Stomach (tissue), 9 donors: ENCODE data around the gene PI16. TPM values are rescaled to one million over a fixed set of nuclear protein-coding genes. Genes with fewer than 3 reads are reported as not detected.
A peak's percentile ranks its signal among the peaks of the same experiment; 100 is the strongest.

Source experiments
- DNase-seq, 2 donors: peaks; one replicate each; pipeline versions ENCODE4 v3.0.0 to v3.0.0-alpha.2; 2013 to 2019
- H3K27ac ChIP-seq, 5 donors: fragments of 200-600 bp in 4 of 5; sonication (generic) in 4 of 5; one replicate each; pipeline ENCODE4 v1.5.1; 2013 to 2019; ENCODE audit warnings: mild to moderate bottlenecking in 1 of 5, moderate library complexity in 1 of 5
- H3K27me3 ChIP-seq, 3 donors: fragments of 200-600 bp; sonication (generic); one replicate each; pipeline ENCODE4 v1.5.1; 2017 to 2019; ENCODE audit warnings: mixed run types in 1 of 3
- H3K36me3 ChIP-seq, 4 donors: fragments of 200-600 bp; sonication (generic); 1 replicate in 3 of 4; 2 replicates in 1 of 4; pipeline ENCODE4 v1.5.1; 2016 to 2019
- H3K4me1 ChIP-seq, 4 donors: fragments of 200-600 bp; sonication (generic); one replicate each; pipeline ENCODE4 v1.5.1; 2016 to 2019
- H3K4me3 ChIP-seq, 4 donors: fragments of 200-600 bp; sonication (generic) in 3 of 4; one replicate each; pipeline ENCODE4 v1.5.1; 2016 to 2019; ENCODE audit warnings: mild to moderate bottlenecking in 1 of 4
- H3K9me3 ChIP-seq, 4 donors: fragments of 200-600 bp; sonication (generic); one replicate each; pipeline ENCODE4 v1.5.1; 2016 to 2019
- CTCF ChIP-seq, 7 experiments: fragments of 450-650 bp in 4 of 7; fragments of 200-600 bp in 3 of 7; sonication (generic) in 3 of 7; IDR thresholded peaks; one replicate each; pipeline ENCODE4 v1.5.1; 2016 to 2019; ENCODE audit warnings: antibody characterized with exemption in 7 of 7, control low read depth in 2 of 7, mild to moderate bottlenecking in 1 of 7
- EP300 ChIP-seq: sonication (generic); formaldehyde crosslinking; IDR thresholded peaks from one replicate; pipeline ENCODE4 v1.6.1; 2017; ENCODE audit warnings: antibody characterized with exemption
- POLR2A ChIP-seq, 4 donors: fragments of 450-650 bp; IDR thresholded peaks; one replicate each; pipeline ENCODE4 v1.6.1; 2016; ENCODE audit warnings: antibody characterized with exemption in 4 of 4, control low read depth in 2 of 4, mild to moderate bottlenecking in 1 of 4, moderate library complexity in 1 of 4
- POLR2AphosphoS5 ChIP-seq, 3 donors: sonication (generic); formaldehyde crosslinking; IDR thresholded peaks; one replicate each; pipeline ENCODE4 v1.6.1; 2016; ENCODE audit warnings: antibody characterized with exemption in 3 of 3
- WGBS, 5 donors: extraction: QIAGEN DNeasy Blood & Tissue Kit in 3 of 5; methylation state at CpG; one replicate each; pipeline versions ENCODE4 v1.1.5 to v1.1.7; 2013 to 2018; 5-methylcytosine and 5-hydroxymethylcytosine counted together
- intact Hi-C: fragments of 100-400 bp; cut with DNase I; formaldehyde crosslinking; loops from one replicate; pipeline ENCODE4 v1.15.1; 2023; ENCODE audit warnings: low total_unique reads
- polyA plus RNA-seq, 3 donors: library from polyadenylated mRNA; stranded (reverse); fragments of 200-250 nt; gene quantifications; one replicate each; pipeline ENCODE4 v1.2.3, GENCODE V29; 2013
- total RNA-seq, 5 donors: library from RNA; depleted of rRNA; stranded (reverse); fragments of >200 nt; gene quantifications; one replicate each; pipeline versions ENCODE4 v1.1.0 to v1.2.3, GENCODE V29; 2014 to 2016
- donor health status: healthy with polysubstance abuse.
- donor health status: Bipolar disorder and iron deficiency.
- donor health status: healthy.

The PI16 gene
- total and polyA plus RNA-seq, 8 donors, result 1.2 to 21.3 (median 3.0) TPM; not detected in 2

- TF ChIP-seq POLR2AphosphoS5 (IDR thresholded peaks at IDR 0.05) (peak in 1 of 3 donors; percentile 5), POLR2A (IDR thresholded peaks at IDR 0.05) (no peak)
- intact Hi-C loops, result no loop called here
- Histone ChIP-seq H3K4me1 (peaks cover 38 to 61% (median 47%) of the 10 kb centered on the region in 4 donors), H3K9me3 (no peaks in the 10 kb centered on the region), H3K27me3 (no peaks in the 10 kb centered on the region), H3K27ac (peak overlapping the region; percentile 8 to 70 (median 32)), H3K36me3 (peaks cover 4 to 60% (median 51%) of the 10 kb centered on the region in 4 donors), H3K4me3 (no peak overlapping the region)
- WGBS, 5 donors, result 17 to 36% (median 31%) methylated on average over 5 of the region's 5 CpGs
- DNase-seq, result peak; percentile 84 to 90
These were observed 46.8 kb upstream of the PI16 start for GRCh38 chr6:36907781-36908180.

- H3K27ac ChIP-seq, result peak overlapping the region in 1 of 5 donors; percentile 31
These were observed 45.8 kb upstream of the PI16 start for GRCh38 chr6:36908747-36909146.

GRCh38 chr6:36912030-36912454 lies 42.5 kb upstream of the PI16 start:
- H3K4me3 ChIP-seq, result no peak overlapping the region
- no peaks in the 10 kb centered on the region for H3K27me3 ChIP-seq
- TF ChIP-seq EP300, result no peak
- H3K4me1 ChIP-seq, result peaks cover 21 to 61% (median 40%) of the 10 kb centered on the region in 4 donors
- peaks cover 21 to 67% (median 64%) of the 10 kb centered on the region in 4 donors for H3K36me3 ChIP-seq
- intact Hi-C loops, result no loop called here
- 60 to 70% (median 64%) methylated on average over 4 of the region's 4 CpGs for WGBS, 5 donors
- no peak for DNase-seq
- no peaks in the 10 kb centered on the region for H3K9me3 ChIP-seq
- H3K27ac ChIP-seq, result peak overlapping the region in 3 of 5 donors; percentile 7 to 65 (median 62)

More at GRCh38 chr6:36908747-36909146, 45.8 kb upstream of the PI16 start:
- Histone ChIP-seq H3K4me3 (no peak overlapping the region), H3K36me3 (peaks cover 0 to 57% (median 50%) of the 10 kb centered on the region in 4 donors), H3K27me3 (no peaks in the 10 kb centered on the region), H3K4me1 (peaks cover 40 to 71% (median 54%) of the 10 kb centered on the region in 4 donors), H3K9me3 (no peaks in the 10 kb centered on the region)
- TF ChIP-seq EP300 (no peak), POLR2A (IDR thresholded peaks at IDR 0.05) (no peak), POLR2AphosphoS5 (IDR thresholded peaks at IDR 0.05) (no peak), CTCF (IDR thresholded peaks at IDR 0.05) (no peak)
- DNase-seq, result no peak
- intact Hi-C loops, result no loop called here
- 72 to 89% (median 75%) methylated on average over 2 of the region's 2 CpGs for WGBS, 5 donors

- Histone ChIP-seq H3K27me3 (no peaks in the 10 kb centered on the region), H3K27ac (peak overlapping the region in 2 of 5 donors; percentile 62 to 65), H3K36me3 (peaks cover 23 to 73% (median 69%) of the 10 kb centered on the region in 4 donors), H3K9me3 (no peaks in the 10 kb centered on the region), H3K4me1 (peaks cover 15 to 61% (median 38%) of the 10 kb centered on the region in 4 donors), H3K4me3 (no peak overlapping the region)
- peak in 1 of 2 donors; percentile 33 for DNase-seq
- TF ChIP-seq POLR2AphosphoS5 (IDR thresholded peaks at IDR 0.05), result peak in 1 of 3 donors; percentile 6
- no peak for TF ChIP-seq EP300
- 53 to 73% (median 65%) methylated on average over 8 of the region's 8 CpGs for WGBS, 5 donors
- intact Hi-C loops, result no loop called here
These were observed 42.0 kb upstream of the PI16 start for GRCh38 chr6:36912586-36912985.

- no peaks in the 10 kb centered on the region for H3K9me3 ChIP-seq
- intact Hi-C loops, result no loop called here
- H3K27me3 ChIP-seq, result no peaks in the 10 kb centered on the region
- peaks cover 25 to 77% (median 74%) of the 10 kb centered on the region in 4 donors for H3K36me3 ChIP-seq
- peaks cover 12 to 59% (median 36%) of the 10 kb centered on the region in 4 donors for H3K4me1 ChIP-seq
- no peak overlapping the region for H3K4me3 ChIP-seq
- peak overlapping the region in 3 of 5 donors; percentile 54 to 65 (median 62) for H3K27ac ChIP-seq
- WGBS, 5 donors, result 62 to 75% (median 72%) methylated on average over 4 of the region's 4 CpGs
- no peak for DNase-seq
- TF ChIP-seq EP300 (no peak), CTCF (IDR thresholded peaks at IDR 0.05) (no peak), POLR2A (IDR thresholded peaks at IDR 0.05) (no peak), POLR2AphosphoS5 (IDR thresholded peaks at IDR 0.05) (no peak)
These were observed 41.5 kb upstream of the PI16 start for GRCh38 chr6:36913082-36913481.

GRCh38 chr6:36914227-36914794 lies 40.2 kb upstream of the PI16 start:
- TF ChIP-seq EP300 (no peak), CTCF (IDR thresholded peaks at IDR 0.05) (peak in 2 of 7 experiments; percentile 9 to 14), POLR2A (IDR thresholded peaks at IDR 0.05) (no peak), POLR2AphosphoS5 (IDR thresholded peaks at IDR 0.05) (peak in 1 of 3 donors; percentile 33)
- WGBS, 5 donors, result 54 to 69% (median 67%) methylated on average over 10 of the region's 10 CpGs
- no peak overlapping the region for H3K4me3 ChIP-seq
- intact Hi-C loops, result no loop called here
- peak overlapping the region in 3 of 5 donors; percentile 9 to 65 (median 62) for H3K27ac ChIP-seq
- H3K27me3 ChIP-seq, result no peaks in the 10 kb centered on the region
- H3K9me3 ChIP-seq, result no peaks in the 10 kb centered on the region
- H3K4me1 ChIP-seq, result peaks cover 19 to 64% (median 41%) of the 10 kb centered on the region in 4 donors
- peaks cover 32 to 86% (median 83%) of the 10 kb centered on the region in 4 donors for H3K36me3 ChIP-seq
- peak; percentile 62 to 73 for DNase-seq
